H9 (cell line): ENCODE data around the gene IRS2. TPM values are rescaled to one million over a fixed set of nuclear protein-coding genes. Genes with fewer than 3 reads are reported as not detected.

ENCODE experiments used
- DNase-seq: peaks from one replicate; pipeline ENCODE4 v3.0.0-alpha.2; 2017
- H2AFZ ChIP-seq: one replicate; pipeline ENCODE4 v1.6.1; 2013; ENCODE audit warnings: mild to moderate bottlenecking, low read length, control low read depth, moderate library complexity
- H2AK5ac ChIP-seq: 2 replicates; pipeline ENCODE4 v1.6.1; 2013; ENCODE audit warnings: low read length, control low read depth, mixed read lengths; ENCODE audit not compliant: insufficient read length
- H2BK120ac ChIP-seq: one replicate; pipeline ENCODE4 v1.6.1; 2013; ENCODE audit warnings: low read depth, mild to moderate bottlenecking, low read length, control low read depth, inconsistent platforms; ENCODE audit not compliant: poor library complexity, severe bottlenecking
- H2BK12ac ChIP-seq: 2 replicates; pipeline ENCODE4 v1.6.1; 2013; ENCODE audit warnings: low read length, control low read depth, mixed read lengths, low read depth; ENCODE audit not compliant: insufficient read length
- H2BK15ac ChIP-seq: 2 replicates; pipeline ENCODE4 v1.6.1; 2013; ENCODE audit warnings: low read depth, low read length, control low read depth
- H2BK20ac ChIP-seq: one replicate; pipeline ENCODE4 v1.6.1; 2013; ENCODE audit warnings: low read depth, mild to moderate bottlenecking, low read length, control low read depth, inconsistent platforms; ENCODE audit not compliant: poor library complexity, severe bottlenecking
- H2BK5ac ChIP-seq: 2 replicates; pipeline ENCODE4 v1.6.1; 2013; ENCODE audit warnings: low read length, control low read depth, mixed read lengths; ENCODE audit not compliant: insufficient read length
- H3K14ac ChIP-seq: 2 replicates; pipeline ENCODE4 v1.6.1; 2013; ENCODE audit warnings: low read length, control low read depth; ENCODE audit not compliant: insufficient read depth
- H3K18ac ChIP-seq: 2 replicates; pipeline ENCODE4 v1.6.1; 2013; ENCODE audit warnings: low read depth, mild to moderate bottlenecking, mixed read lengths, low read length, control low read depth; ENCODE audit not compliant: insufficient read length
- H3K23ac ChIP-seq: 2 replicates; pipeline ENCODE4 v1.6.1; 2013; ENCODE audit warnings: low read length, control low read depth, mixed read lengths, low read depth; ENCODE audit not compliant: insufficient read length
- H3K23me2 ChIP-seq: 2 replicates; pipeline ENCODE4 v1.6.1; 2013; ENCODE audit warnings: low read depth, mild to moderate bottlenecking, mixed read lengths, low read length, control low read depth; ENCODE audit not compliant: insufficient read length, poor library complexity, severe bottlenecking
- H3K27ac ChIP-seq: 2 replicates; pipeline ENCODE4 v1.5.1; 2013; ENCODE audit warnings: low read length, control low read depth, mixed read lengths, low read depth; ENCODE audit not compliant: insufficient read length
- H3K27me3 ChIP-seq: 2 replicates; pipeline ENCODE4 v1.6.1; 2013; ENCODE audit warnings: low read length, control low read depth, inconsistent platforms; ENCODE audit not compliant: insufficient read depth
- H3K4ac ChIP-seq: 2 replicates; pipeline ENCODE4 v1.6.1; 2013; ENCODE audit warnings: low read depth, mild to moderate bottlenecking, control low read depth, inconsistent platforms, low read length, moderate library complexity
- H3K4me1 ChIP-seq: 2 replicates; pipeline ENCODE4 v1.6.1; 2013; ENCODE audit warnings: low read length, control low read depth, inconsistent platforms; ENCODE audit not compliant: insufficient read depth
- H3K4me2 ChIP-seq: 2 replicates; pipeline ENCODE4 v1.6.1; 2013; ENCODE audit warnings: low read length, control low read depth, mixed read lengths; ENCODE audit not compliant: insufficient read length, insufficient read depth
- H3K56ac ChIP-seq: 2 replicates; pipeline ENCODE4 v1.6.1; 2013; ENCODE audit warnings: low read depth, mild to moderate bottlenecking, mixed read lengths, low read length, control low read depth; ENCODE audit not compliant: insufficient read length
- H3K79me1 ChIP-seq: 2 replicates; pipeline ENCODE4 v1.6.1; 2013; ENCODE audit warnings: low read depth, mild to moderate bottlenecking, moderate library complexity, low read length, control low read depth, inconsistent platforms; ENCODE audit not compliant: insufficient read depth, poor library complexity, severe bottlenecking
- H3K79me2 ChIP-seq: 2 replicates; pipeline ENCODE4 v1.6.1; 2013; ENCODE audit warnings: low read length, control low read depth, inconsistent platforms; ENCODE audit not compliant: insufficient read depth
- H3K9ac ChIP-seq: 2 replicates; pipeline ENCODE4 v1.6.1; 2013; ENCODE audit warnings: low read length, control low read depth, mixed read lengths; ENCODE audit not compliant: insufficient read length; ENCODE audit errors: extremely low read depth
- H3K9me3 ChIP-seq: one replicate; pipeline ENCODE4 v1.6.1; 2013; ENCODE audit warnings: low read depth, low read length, inconsistent platforms; ENCODE audit not compliant: control insufficient read depth
- H3T11ph ChIP-seq: one replicate; pipeline ENCODE4 v1.6.1; 2013; ENCODE audit warnings: mild to moderate bottlenecking, low read length, control low read depth, inconsistent platforms
- H4K20me1 ChIP-seq: one replicate; pipeline ENCODE4 v1.6.1; 2013; ENCODE audit not compliant: control insufficient read depth, insufficient read length, insufficient read depth
- H4K5ac ChIP-seq: 2 replicates; pipeline ENCODE4 v1.6.1; 2013; ENCODE audit warnings: low read depth, mild to moderate bottlenecking, mixed read lengths, low read length, control low read depth; ENCODE audit not compliant: insufficient read length
- H4K8ac ChIP-seq: replicated peaks from 2 replicates; pipeline ENCODE4 v1.6.1; 2013; ENCODE audit warnings: low read length, control low read depth, mixed read lengths, low read depth; ENCODE audit not compliant: insufficient read length
- H4K91ac ChIP-seq: 2 replicates; pipeline ENCODE4 v1.6.1; 2013; ENCODE audit warnings: low read depth, mild to moderate bottlenecking, moderate library complexity, mixed read lengths, low read length, control low read depth; ENCODE audit not compliant: insufficient read length
- H3K27ac Mint-ChIP-seq, 3 experiments: 2 replicates in 2 of 3; 3 replicates in 1 of 3; pipeline ENCODE4 v1.8.0; 2020 to 2021; ENCODE audit warnings: mixed read lengths in 3 of 3, mild to moderate bottlenecking in 1 of 3, moderate library complexity in 1 of 3
- H3K27me3 Mint-ChIP-seq: 2 replicates; pipeline ENCODE4 v1.8.0; 2021; ENCODE audit warnings: low read depth, mild to moderate bottlenecking, moderate library complexity, mixed read lengths
- H3K36me3 Mint-ChIP-seq, 3 experiments: 2 replicates in 2 of 3; 3 replicates in 1 of 3; pipeline ENCODE4 v1.8.0; 2020 to 2021; ENCODE audit warnings: low read depth in 3 of 3, mixed read lengths in 3 of 3; ENCODE audit not compliant: insufficient read depth in 1 of 3
- H3K4me1 Mint-ChIP-seq, 2 experiments: 2 replicates each; pipeline ENCODE4 v1.8.0; 2020; ENCODE audit warnings: mixed read lengths in 2 of 2
- H3K4me3 Mint-ChIP-seq, 2 experiments: 2 replicates in 1 of 2; 3 replicates in 1 of 2; pipeline ENCODE4 v1.8.0; 2020 to 2021; ENCODE audit warnings: mild to moderate bottlenecking in 2 of 2, mixed read lengths in 2 of 2, moderate library complexity in 1 of 2
- H3K9me3 Mint-ChIP-seq, 2 experiments: 2 replicates in 1 of 2; 3 replicates in 1 of 2; pipeline ENCODE4 v1.8.0; 2020; ENCODE audit warnings: mild to moderate bottlenecking in 2 of 2, mixed read lengths in 2 of 2, moderate library complexity in 1 of 2
- CTCF ChIP-seq: fragments of 200-600 bp; sonication (generic); conservative IDR thresholded peaks from 3 replicates; pipeline ENCODE4 v1.8.0; 2021; ENCODE audit warnings: antibody characterized with exemption, mild to moderate bottlenecking
- WGBS: extraction: QIAGEN DNeasy Blood & Tissue Kit; methylation state at CpG from one replicate; pipeline ENCODE4 v1.1.7; 2013; ENCODE audit warnings: missing lambda C conversion rate, low lambda C conversion rate, mixed read lengths; ENCODE audit not compliant: insufficient read length; ENCODE audit errors: extremely low coverage; 5-methylcytosine and 5-hydroxymethylcytosine counted together
- total RNA-seq: library from RNA; stranded (reverse); gene quantifications from 2 replicates; pipeline ENCODE4 v1.2.1, GENCODE V29; 2021

The IRS2 gene
- total RNA-seq, 1 experiment from 2014 or later, result 10.1 TPM

GRCh38 chr13:109812382-109812781 is 26.0 kb upstream of the IRS2 start:
- no peaks in the 10 kb centered on the region for H3K79me2 ChIP-seq
- no peak overlapping the region for H2BK120ac ChIP-seq
- Mint-ChIP-seq H3K27ac (no peak overlapping the region), H3K27me3 (peaks cover 2% of the 10 kb centered on the region), H3K4me3 (no peak overlapping the region), H3K36me3 (peaks cover 0 to 1% (median 0%) of the 10 kb centered on the region in 3 experiments; a peak in 1 of 7 replicates), H3K4me1 (peaks cover 16% of the 10 kb centered on the region in 2 experiments), H3K9me3 (no peaks in the 10 kb centered on the region)
- no peak for DNase-seq
- no peaks in the 10 kb centered on the region for H4K20me1 ChIP-seq
- no peak overlapping the region for H3K14ac ChIP-seq
- H2BK20ac ChIP-seq, result no peak overlapping the region
- no peaks in the 10 kb centered on the region for H3K79me1 ChIP-seq
- H3K4me2 ChIP-seq, result no peak overlapping the region
- no peak overlapping the region for H4K91ac ChIP-seq
- no peak overlapping the region for H4K8ac ChIP-seq
- no peak overlapping the region for H3K27ac ChIP-seq
- H2BK5ac ChIP-seq, result no peak overlapping the region
- H3K23ac ChIP-seq, result no peak overlapping the region
- H3T11ph ChIP-seq, result no peak overlapping the region
- H3K9me3 ChIP-seq, result no peaks in the 10 kb centered on the region
- no peak overlapping the region for H2AFZ ChIP-seq
- H3K23me2 ChIP-seq, result no peaks in the 10 kb centered on the region
- H3K56ac ChIP-seq, result no peak overlapping the region
- WGBS, result no CpG with 5 or more reads among the region's 8 CpGs
- no peak overlapping the region for H3K18ac ChIP-seq
- TF ChIP-seq CTCF, result no peak
- H3K27me3 ChIP-seq, result no peaks in the 10 kb centered on the region
- H4K5ac ChIP-seq, result no peak overlapping the region
- H2BK15ac ChIP-seq, result no peak overlapping the region
- no peak overlapping the region for H2BK12ac ChIP-seq
- no peak overlapping the region for H3K4ac ChIP-seq
- peaks cover 7% of the 10 kb centered on the region; the same call in 1 of the 2 replicates for H3K4me1 ChIP-seq
- H3K9ac ChIP-seq, result no peak overlapping the region
- no peak overlapping the region for H2AK5ac ChIP-seq
